H9 (cell line): ENCODE results near the gene POU6F2. TPM values are rescaled to one million over a fixed set of nuclear protein-coding genes. Genes with fewer than 3 reads are reported as not detected.

Experiments
- DNase-seq: peaks from one replicate; pipeline ENCODE4 v3.0.0-alpha.2; 2017
- H2AFZ ChIP-seq: one replicate; pipeline ENCODE4 v1.6.1; 2013; ENCODE audit warnings: mild to moderate bottlenecking, low read length, control low read depth, moderate library complexity
- H2AK5ac ChIP-seq: 2 replicates; pipeline ENCODE4 v1.6.1; 2013; ENCODE audit warnings: low read length, control low read depth, mixed read lengths; ENCODE audit not compliant: insufficient read length
- H2BK120ac ChIP-seq: one replicate; pipeline ENCODE4 v1.6.1; 2013; ENCODE audit warnings: low read depth, mild to moderate bottlenecking, low read length, control low read depth, inconsistent platforms; ENCODE audit not compliant: poor library complexity, severe bottlenecking
- H2BK12ac ChIP-seq: 2 replicates; pipeline ENCODE4 v1.6.1; 2013; ENCODE audit warnings: low read length, control low read depth, mixed read lengths, low read depth; ENCODE audit not compliant: insufficient read length
- H2BK15ac ChIP-seq: 2 replicates; pipeline ENCODE4 v1.6.1; 2013; ENCODE audit warnings: low read depth, low read length, control low read depth
- H2BK20ac ChIP-seq: one replicate; pipeline ENCODE4 v1.6.1; 2013; ENCODE audit warnings: low read depth, mild to moderate bottlenecking, low read length, control low read depth, inconsistent platforms; ENCODE audit not compliant: poor library complexity, severe bottlenecking
- H2BK5ac ChIP-seq: 2 replicates; pipeline ENCODE4 v1.6.1; 2013; ENCODE audit warnings: low read length, control low read depth, mixed read lengths; ENCODE audit not compliant: insufficient read length
- H3K14ac ChIP-seq: 2 replicates; pipeline ENCODE4 v1.6.1; 2013; ENCODE audit warnings: low read length, control low read depth; ENCODE audit not compliant: insufficient read depth
- H3K18ac ChIP-seq: 2 replicates; pipeline ENCODE4 v1.6.1; 2013; ENCODE audit warnings: low read depth, mild to moderate bottlenecking, mixed read lengths, low read length, control low read depth; ENCODE audit not compliant: insufficient read length
- H3K23ac ChIP-seq: 2 replicates; pipeline ENCODE4 v1.6.1; 2013; ENCODE audit warnings: low read length, control low read depth, mixed read lengths, low read depth; ENCODE audit not compliant: insufficient read length
- H3K23me2 ChIP-seq: 2 replicates; pipeline ENCODE4 v1.6.1; 2013; ENCODE audit warnings: low read depth, mild to moderate bottlenecking, mixed read lengths, low read length, control low read depth; ENCODE audit not compliant: insufficient read length, poor library complexity, severe bottlenecking
- H3K27ac ChIP-seq: 2 replicates; pipeline ENCODE4 v1.5.1; 2013; ENCODE audit warnings: low read length, control low read depth, mixed read lengths, low read depth; ENCODE audit not compliant: insufficient read length
- H3K27me3 ChIP-seq: 2 replicates; pipeline ENCODE4 v1.6.1; 2013; ENCODE audit warnings: low read length, control low read depth, inconsistent platforms; ENCODE audit not compliant: insufficient read depth
- H3K4ac ChIP-seq: 2 replicates; pipeline ENCODE4 v1.6.1; 2013; ENCODE audit warnings: low read depth, mild to moderate bottlenecking, control low read depth, inconsistent platforms, low read length, moderate library complexity
- H3K4me1 ChIP-seq: 2 replicates; pipeline ENCODE4 v1.6.1; 2013; ENCODE audit warnings: low read length, control low read depth, inconsistent platforms; ENCODE audit not compliant: insufficient read depth
- H3K4me2 ChIP-seq: 2 replicates; pipeline ENCODE4 v1.6.1; 2013; ENCODE audit warnings: low read length, control low read depth, mixed read lengths; ENCODE audit not compliant: insufficient read length, insufficient read depth
- H3K56ac ChIP-seq: 2 replicates; pipeline ENCODE4 v1.6.1; 2013; ENCODE audit warnings: low read depth, mild to moderate bottlenecking, mixed read lengths, low read length, control low read depth; ENCODE audit not compliant: insufficient read length
- H3K79me1 ChIP-seq: 2 replicates; pipeline ENCODE4 v1.6.1; 2013; ENCODE audit warnings: low read depth, mild to moderate bottlenecking, moderate library complexity, low read length, control low read depth, inconsistent platforms; ENCODE audit not compliant: insufficient read depth, poor library complexity, severe bottlenecking
- H3K79me2 ChIP-seq: 2 replicates; pipeline ENCODE4 v1.6.1; 2013; ENCODE audit warnings: low read length, control low read depth, inconsistent platforms; ENCODE audit not compliant: insufficient read depth
- H3K9ac ChIP-seq: 2 replicates; pipeline ENCODE4 v1.6.1; 2013; ENCODE audit warnings: low read length, control low read depth, mixed read lengths; ENCODE audit not compliant: insufficient read length; ENCODE audit errors: extremely low read depth
- H3K9me3 ChIP-seq: one replicate; pipeline ENCODE4 v1.6.1; 2013; ENCODE audit warnings: low read depth, low read length, inconsistent platforms; ENCODE audit not compliant: control insufficient read depth
- H3T11ph ChIP-seq: one replicate; pipeline ENCODE4 v1.6.1; 2013; ENCODE audit warnings: mild to moderate bottlenecking, low read length, control low read depth, inconsistent platforms
- H4K20me1 ChIP-seq: one replicate; pipeline ENCODE4 v1.6.1; 2013; ENCODE audit not compliant: control insufficient read depth, insufficient read length, insufficient read depth
- H4K5ac ChIP-seq: 2 replicates; pipeline ENCODE4 v1.6.1; 2013; ENCODE audit warnings: low read depth, mild to moderate bottlenecking, mixed read lengths, low read length, control low read depth; ENCODE audit not compliant: insufficient read length
- H4K8ac ChIP-seq: replicated peaks from 2 replicates; pipeline ENCODE4 v1.6.1; 2013; ENCODE audit warnings: low read length, control low read depth, mixed read lengths, low read depth; ENCODE audit not compliant: insufficient read length
- H4K91ac ChIP-seq: 2 replicates; pipeline ENCODE4 v1.6.1; 2013; ENCODE audit warnings: low read depth, mild to moderate bottlenecking, moderate library complexity, mixed read lengths, low read length, control low read depth; ENCODE audit not compliant: insufficient read length
- H3K27ac Mint-ChIP-seq, 3 experiments: 2 replicates in 2 of 3; 3 replicates in 1 of 3; pipeline ENCODE4 v1.8.0; 2020 to 2021; ENCODE audit warnings: mixed read lengths in 3 of 3, mild to moderate bottlenecking in 1 of 3, moderate library complexity in 1 of 3
- H3K27me3 Mint-ChIP-seq: 2 replicates; pipeline ENCODE4 v1.8.0; 2021; ENCODE audit warnings: low read depth, mild to moderate bottlenecking, moderate library complexity, mixed read lengths
- H3K36me3 Mint-ChIP-seq, 3 experiments: 2 replicates in 2 of 3; 3 replicates in 1 of 3; pipeline ENCODE4 v1.8.0; 2020 to 2021; ENCODE audit warnings: low read depth in 3 of 3, mixed read lengths in 3 of 3; ENCODE audit not compliant: insufficient read depth in 1 of 3
- H3K4me1 Mint-ChIP-seq, 2 experiments: 2 replicates each; pipeline ENCODE4 v1.8.0; 2020; ENCODE audit warnings: mixed read lengths in 2 of 2
- H3K4me3 Mint-ChIP-seq, 2 experiments: 2 replicates in 1 of 2; 3 replicates in 1 of 2; pipeline ENCODE4 v1.8.0; 2020 to 2021; ENCODE audit warnings: mild to moderate bottlenecking in 2 of 2, mixed read lengths in 2 of 2, moderate library complexity in 1 of 2
- H3K9me3 Mint-ChIP-seq, 2 experiments: 2 replicates in 1 of 2; 3 replicates in 1 of 2; pipeline ENCODE4 v1.8.0; 2020; ENCODE audit warnings: mild to moderate bottlenecking in 2 of 2, mixed read lengths in 2 of 2, moderate library complexity in 1 of 2
- CTCF ChIP-seq: fragments of 200-600 bp; sonication (generic); conservative IDR thresholded peaks from 3 replicates; pipeline ENCODE4 v1.8.0; 2021; ENCODE audit warnings: antibody characterized with exemption, mild to moderate bottlenecking
- WGBS: extraction: QIAGEN DNeasy Blood & Tissue Kit; methylation state at CpG from one replicate; pipeline ENCODE4 v1.1.7; 2013; ENCODE audit warnings: missing lambda C conversion rate, low lambda C conversion rate, mixed read lengths; ENCODE audit not compliant: insufficient read length; ENCODE audit errors: extremely low coverage; 5-methylcytosine and 5-hydroxymethylcytosine counted together
- total RNA-seq: library from RNA; stranded (reverse); gene quantifications from 2 replicates; pipeline ENCODE4 v1.2.1, GENCODE V29; 2021

Gene POU6F2
- total RNA-seq, 1 experiment from 2014 or later, result 1.9 TPM

- Histone ChIP-seq H4K5ac (no peak overlapping the region), H3K27ac (no peak overlapping the region), H2AFZ (no peak overlapping the region), H2BK12ac (no peak overlapping the region), H3K4me1 (peaks cover 6% of the 10 kb centered on the region; the same call in 1 of the 2 replicates), H2BK15ac (no peak overlapping the region), H3K4me2 (no peak overlapping the region), H2BK5ac (no peak overlapping the region), H4K8ac (no peak overlapping the region), H3K9me3 (no peaks in the 10 kb centered on the region), H2AK5ac (no peak overlapping the region), H2BK20ac (no peak overlapping the region), H3K23me2 (no peaks in the 10 kb centered on the region), H3K27me3 (no peaks in the 10 kb centered on the region; the same call in 1 of the 2 replicates), H3K9ac (no peak overlapping the region), H3K4ac (no peak overlapping the region), H3T11ph (no peak overlapping the region), H3K79me1 (no peaks in the 10 kb centered on the region), H3K14ac (no peak overlapping the region), H4K20me1 (no peaks in the 10 kb centered on the region), H2BK120ac (no peak overlapping the region), H3K18ac (no peak overlapping the region), H4K91ac (no peak overlapping the region), H3K79me2 (no peaks in the 10 kb centered on the region), H3K23ac (no peak overlapping the region), H3K56ac (no peak overlapping the region)
- TF ChIP-seq CTCF, result no peak
- no CpG with 5 or more reads among the region's 2 CpGs for WGBS
- Mint-ChIP-seq H3K27me3 (no peaks in the 10 kb centered on the region), H3K4me3 (no peak overlapping the region), H3K4me1 (peaks cover 22 to 23% of the 10 kb centered on the region in 2 experiments), H3K27ac (no peak overlapping the region), H3K9me3 (no peaks in the 10 kb centered on the region; a peak in 1 of 5 replicates), H3K36me3 (no peaks in the 10 kb centered on the region)
- no peak for DNase-seq
Observed at GRCh38 chr7:39261771-39262170, 284.1 kb downstream of the POU6F2 start.
